A549 (cell line): ENCODE results near the gene NECTIN1. TPM values are rescaled to one million over a fixed set of nuclear protein-coding genes. Genes with fewer than 3 reads are reported as not detected.
A peak's percentile ranks its signal among the peaks of the same experiment; 100 is the strongest.

Source experiments
- ATAC-seq, 2 experiments: fragments of 200-7000 bp in 1 of 2; fragments of >200 bp in 1 of 2; cut with Nextera tagmentation in 1 of 2; cut with Tn5 transposase in 1 of 2; 3 replicates each; pipeline versions ENCODE4 v1.8.0 to v1.9.1; 2018 to 2020; ENCODE audit warnings: mild to moderate bottlenecking in 1 of 2, moderate library complexity in 1 of 2
- CTCF ChIA-PET: fragments of 300-600 bp; sonication (Branson Sonifier 250); formaldehyde crosslinking; extraction: SDS; loops from one replicate; lab custom pipeline; 2021; ENCODE audit warnings: antibody characterized with exemption, inconsistent platforms; lab: Yijun Ruan, JAX
- POLR2A ChIA-PET: fragments of 350-600 bp; formaldehyde crosslinking; extraction: SDS; loops from one replicate; lab custom pipeline; 2021; ENCODE audit warnings: antibody characterized with exemption, inconsistent platforms; lab: Yijun Ruan, JAX
- DNase-seq, 2 experiments: peaks; one replicate each; pipeline versions ENCODE4 v3.0.0 to v3.0.0-alpha.2; 2011 to 2016; ENCODE audit warnings: low read depth in 1 of 2, low spot score in 1 of 2
- FAIRE-seq: peaks from 2 replicates; lab custom pipeline; 2011; peaks lifted over from hg19 to GRCh38; lab: Jason Lieb, UNC
- H3K27ac ChIP-seq, 2 experiments: fragments of >200 bp; sonication (Bioruptor Twin); formaldehyde crosslinking; 3 replicates each; pipeline ENCODE4 v1.5.1; 2016 to 2017
- H3K4me1 ChIP-seq: fragments of >200 bp; sonication (Bioruptor Twin); formaldehyde crosslinking; 3 replicates; pipeline ENCODE4 v1.6.1; 2016
- H3K4me2 ChIP-seq: fragments of >200 bp; sonication (Bioruptor Twin); formaldehyde crosslinking; 3 replicates; pipeline ENCODE4 v1.6.1; 2016
- H3K4me3 ChIP-seq: fragments of >200 bp; sonication (Bioruptor Twin); formaldehyde crosslinking; 3 replicates; pipeline ENCODE4 v1.5.1; 2016
- H3K9me3 ChIP-seq: fragments of >200 bp; sonication (Bioruptor Twin); formaldehyde crosslinking; 3 replicates; pipeline ENCODE4 v1.6.1; 2016
- BHLHE40 ChIP-seq: IDR thresholded peaks from 2 replicates; pipeline ENCODE4 v1.6.1; 2012; ENCODE audit warnings: low read depth, low read length, inconsistent platforms
- CEBPB ChIP-seq, 2 experiments: fragments of >200 bp in 1 of 2; sonication (Bioruptor Twin) in 1 of 2; formaldehyde crosslinking in 1 of 2; IDR thresholded peaks; 2 replicates each; pipeline ENCODE4 v1.6.1; 2012 to 2016
- EP300 ChIP-seq, 2 experiments: fragments of >200 bp; sonication (Bioruptor Twin); formaldehyde crosslinking; IDR thresholded peaks; 2 replicates in 1 of 2; 3 replicates in 1 of 2; pipeline ENCODE4 v1.6.1; 2016 to 2017
- ESRRA ChIP-seq: fragments of 150-350 bp; IDR thresholded peaks from 2 replicates; pipeline ENCODE4 v1.6.1; 2014; ENCODE audit warnings: mild to moderate bottlenecking, low read length, borderline replicate concordance
- FOSB ChIP-seq: fragments of 250-450 bp; sonication (Bioruptor Pico); IDR thresholded peaks from 2 replicates; pipeline ENCODE4 v1.5.0; 2020; ENCODE audit warnings: mild to moderate bottlenecking, moderate library complexity
- FOXS1 ChIP-seq: fragments of 250-450 bp; sonication (Bioruptor Pico); IDR thresholded peaks from 2 replicates; pipeline ENCODE4 v1.5.0; 2020; ENCODE audit warnings: mild to moderate bottlenecking, moderate library complexity
- HEYL ChIP-seq: fragments of 250-450 bp; sonication (Bioruptor Pico); IDR thresholded peaks from 2 replicates; pipeline ENCODE4 v1.8.0; 2021; ENCODE audit warnings: mild to moderate bottlenecking, moderate library complexity
- HOXB5 ChIP-seq: fragments of 250-450 bp; sonication (Bioruptor Pico); IDR thresholded peaks from 2 replicates; pipeline ENCODE4 v1.5.0; 2020; ENCODE audit warnings: mild to moderate bottlenecking, moderate library complexity
- MAFK ChIP-seq: fragments of 450-650 bp; IDR thresholded peaks from 2 replicates; pipeline ENCODE4 v1.6.1; 2014; ENCODE audit not compliant: partially characterized antibody
- MYC ChIP-seq: IDR thresholded peaks from 2 replicates; pipeline ENCODE4 v1.6.1; 2012; ENCODE audit warnings: mild to moderate bottlenecking, inconsistent platforms, low read length, improper control_type of control experiment, borderline replicate concordance
- RAD21 ChIP-seq, 2 experiments: fragments of >200 bp in 1 of 2; sonication (Bioruptor Twin) in 1 of 2; formaldehyde crosslinking in 1 of 2; IDR thresholded peaks in 1 of 2; conservative IDR thresholded peaks in 1 of 2; 2 replicates in 1 of 2; 3 replicates in 1 of 2; pipeline ENCODE4 v1.6.1; 2012 to 2018; ENCODE audit warnings: inconsistent platforms in 1 of 2
- SMC3 ChIP-seq: fragments of >200 bp; sonication (Bioruptor Twin); formaldehyde crosslinking; IDR thresholded peaks from 3 replicates; pipeline ENCODE4 v1.6.1; 2018; ENCODE audit warnings: inconsistent platforms
- ZC3H11A ChIP-seq: fragments of 450-650 bp; IDR thresholded peaks from 2 replicates; pipeline ENCODE4 v1.6.1; 2014; ENCODE audit warnings: antibody characterized with exemption, mild to moderate bottlenecking
- WGBS: methylation state at CpG from one replicate; pipeline ENCODE4 v1.1.6; 2017; ENCODE audit errors: missing lambda C conversion rate; 5-methylcytosine and 5-hydroxymethylcytosine counted together
- polyA plus RNA-seq, 4 experiments: library from polyadenylated mRNA; depleted of rRNA in 3 of 4; stranded (reverse); fragments of >200 nt; fragmentation: RNase III in 1 of 4; extraction: RNeasy Plus Mini Kit Qiagen cat#74134 plus additional on column Dnase treatment in 1 of 4; gene quantifications; 2 replicates in 3 of 4; 3 replicates in 1 of 4; pipeline ENCODE4 v1.2.3, GENCODE V29; 2011 to 2017
- TF ChIP-seq, protein P1 (sequence below): fragments of >200 bp; sonication (Bioruptor Twin); formaldehyde crosslinking; IDR thresholded peaks from 3 replicates; pipeline ENCODE4 v1.5.1; 2016
- TF ChIP-seq, protein P2 (sequence below): fragments of >200 bp; sonication (Bioruptor Twin); formaldehyde crosslinking; IDR thresholded peaks from 2 replicates; pipeline ENCODE4 v1.6.1; 2016
- TF ChIP-seq, protein P3 (sequence below): fragments of 450-650 bp; IDR thresholded peaks from 2 replicates; pipeline ENCODE4 v1.6.1; 2014; ENCODE audit warnings: antibody characterized with exemption
- TF ChIP-seq, protein P4 (sequence below): IDR thresholded peaks from 2 replicates; pipeline ENCODE4 v1.6.1; 2012
- TF ChIP-seq, protein P5 (sequence below): IDR thresholded peaks from 2 replicates; pipeline ENCODE4 v1.6.1; 2012; ENCODE audit warnings: low read depth, borderline replicate concordance
- TF ChIP-seq, protein P6 (sequence below): fragments of 150-350 bp; IDR thresholded peaks from 2 replicates; pipeline ENCODE4 v1.6.1; 2014; ENCODE audit warnings: low read depth, mild to moderate bottlenecking, low read length
- TF ChIP-seq, protein P7 (sequence below): fragments of 250-450 bp; sonication (Bioruptor Pico); IDR thresholded peaks from 2 replicates; pipeline ENCODE4 v1.5.0; 2021; ENCODE audit warnings: mild to moderate bottlenecking, moderate library complexity, borderline replicate concordance

Gene NECTIN1
- polyA plus RNA-seq, 2 of the 4 experiments (the other 2 are of a cell fraction), result 2.2 to 5.5 TPM

DNA sequence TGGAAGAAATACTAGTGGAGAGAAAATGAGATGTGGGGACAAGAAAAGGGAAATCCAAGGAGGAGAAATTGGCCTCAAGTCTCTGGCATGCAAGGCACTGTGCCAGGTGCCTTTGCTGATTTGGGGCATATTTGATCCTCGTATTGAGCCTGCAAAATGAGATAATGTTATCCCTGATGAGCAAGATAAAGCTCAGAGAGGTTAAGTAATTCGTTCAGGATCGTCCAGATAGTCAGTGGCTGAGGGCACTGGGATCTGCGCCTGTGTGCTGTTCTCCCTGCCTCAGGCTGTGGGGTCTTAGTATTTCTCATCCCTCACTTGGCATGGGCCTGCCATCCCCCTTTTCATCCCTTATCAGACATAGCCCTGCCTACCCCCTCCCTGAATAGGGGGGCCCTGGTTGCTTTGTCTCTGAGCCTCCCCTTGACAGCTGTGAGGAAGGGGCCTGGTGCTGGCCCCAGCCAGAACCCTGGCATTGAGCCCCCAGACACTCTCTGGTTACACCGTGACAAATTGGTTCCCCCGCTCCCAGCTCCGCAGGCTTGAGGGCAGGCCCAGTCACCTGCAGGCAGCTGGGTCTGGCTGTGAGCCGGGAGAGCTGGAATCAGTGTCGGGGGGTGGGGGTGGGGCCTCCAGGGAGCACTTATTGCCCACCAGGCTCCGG, 85.7 kb downstream of the NECTIN1 start:
- WGBS, result 59% methylated on average over 4 of the region's 10 CpGs

DNA sequence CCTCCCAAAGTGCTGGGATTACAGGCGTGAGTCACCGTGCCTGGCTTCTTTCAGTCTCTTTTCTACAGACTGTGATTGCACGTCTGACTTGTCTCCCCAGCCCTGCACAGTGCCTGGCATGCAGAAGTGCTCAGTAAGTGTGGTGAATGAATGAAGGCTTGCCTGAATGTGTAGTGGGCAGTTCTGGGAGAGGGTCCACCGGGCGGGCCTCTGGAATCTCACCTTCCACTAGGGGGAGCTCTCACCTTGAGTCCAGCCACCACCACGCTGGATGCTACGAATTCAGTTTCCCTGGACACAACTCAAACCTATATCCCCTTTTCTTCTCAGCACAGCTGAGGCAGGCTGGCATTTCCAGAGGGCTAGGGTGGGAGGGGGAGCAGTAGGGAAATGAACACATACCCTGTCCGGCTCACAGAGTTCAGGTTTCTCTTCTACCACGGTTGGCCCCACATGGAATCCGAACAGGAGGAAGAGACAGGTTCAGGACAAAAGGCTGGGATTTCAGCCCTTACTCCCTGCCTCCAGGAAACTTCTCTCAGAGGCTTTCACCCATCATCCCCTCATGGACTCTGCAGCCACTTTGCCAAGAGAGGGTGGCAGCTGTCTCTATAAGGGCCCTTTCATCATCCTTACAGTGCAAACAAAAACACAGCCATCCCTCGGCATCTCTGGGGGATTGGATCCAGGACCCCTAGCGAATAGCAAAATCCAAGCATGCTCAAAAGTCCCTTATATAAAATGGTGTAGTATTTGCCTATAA, 86.8 kb downstream of the NECTIN1 start:
- ChIA-PET CTCF (interaction anchor here (0.6 to 1.9 kb wide), 14 partner anchors 10 to 1297 kb away, joined by 3 to 10 read pairs (median 3); no protein-coding TSS in a partner anchor), POLR2A (no interaction called here)
- H3K4me1 ChIP-seq, result no peaks in the 10 kb centered on the region
- no peaks in the 10 kb centered on the region for H3K9me3 ChIP-seq
- DNase-seq, result peak; percentile 30 to 38
- no peak for FAIRE-seq
- 54% methylated on average over 9 of the region's 12 CpGs for WGBS
- no peak overlapping the region for H3K4me3 ChIP-seq
- TF ChIP-seq HEYL (CRISPR knock-in tag) (no peak), RAD21 (conservative IDR thresholded peaks at IDR 0.05 in 1 of 2, IDR thresholded peaks at IDR 0.05 in 1 of 2) (peak; percentile 35 to 36; a peak in 3 of 5 replicates), SMC3 (0 out of 3 replicates have a peak, but pooled peaks have one; percentile 8), ZC3H11A (no peak)
- TF ChIP-seq, protein P1, sequence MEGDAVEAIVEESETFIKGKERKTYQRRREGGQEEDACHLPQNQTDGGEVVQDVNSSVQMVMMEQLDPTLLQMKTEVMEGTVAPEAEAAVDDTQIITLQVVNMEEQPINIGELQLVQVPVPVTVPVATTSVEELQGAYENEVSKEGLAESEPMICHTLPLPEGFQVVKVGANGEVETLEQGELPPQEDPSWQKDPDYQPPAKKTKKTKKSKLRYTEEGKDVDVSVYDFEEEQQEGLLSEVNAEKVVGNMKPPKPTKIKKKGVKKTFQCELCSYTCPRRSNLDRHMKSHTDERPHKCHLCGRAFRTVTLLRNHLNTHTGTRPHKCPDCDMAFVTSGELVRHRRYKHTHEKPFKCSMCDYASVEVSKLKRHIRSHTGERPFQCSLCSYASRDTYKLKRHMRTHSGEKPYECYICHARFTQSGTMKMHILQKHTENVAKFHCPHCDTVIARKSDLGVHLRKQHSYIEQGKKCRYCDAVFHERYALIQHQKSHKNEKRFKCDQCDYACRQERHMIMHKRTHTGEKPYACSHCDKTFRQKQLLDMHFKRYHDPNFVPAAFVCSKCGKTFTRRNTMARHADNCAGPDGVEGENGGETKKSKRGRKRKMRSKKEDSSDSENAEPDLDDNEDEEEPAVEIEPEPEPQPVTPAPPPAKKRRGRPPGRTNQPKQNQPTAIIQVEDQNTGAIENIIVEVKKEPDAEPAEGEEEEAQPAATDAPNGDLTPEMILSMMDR, result peak; percentile 47
- no peak overlapping the region for H3K27ac ChIP-seq
- peak; percentile 57 to 85; a peak in 4 of 6 replicates for ATAC-seq
- H3K4me2 ChIP-seq, result no peak overlapping the region

More for the DNA sequence above, 85.7 kb downstream of the NECTIN1 start:
- no peak overlapping the region for H3K4me2 ChIP-seq
- POLR2A ChIA-PET, result no interaction called here
- DNase-seq (no peak), ATAC-seq (no peak), FAIRE-seq (no peak)
- H3K4me1 ChIP-seq, result no peaks in the 10 kb centered on the region
- H3K9me3 ChIP-seq, result peaks cover 2% of the 10 kb centered on the region; the same call in 1 of the 3 replicates
- TF ChIP-seq, protein P1, result no peak
- TF ChIP-seq, protein P2, sequence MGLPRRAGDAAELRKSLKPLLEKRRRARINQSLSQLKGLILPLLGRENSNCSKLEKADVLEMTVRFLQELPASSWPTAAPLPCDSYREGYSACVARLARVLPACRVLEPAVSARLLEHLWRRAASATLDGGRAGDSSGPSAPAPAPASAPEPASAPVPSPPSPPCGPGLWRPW, result no peak
- TF ChIP-seq, protein P3, sequence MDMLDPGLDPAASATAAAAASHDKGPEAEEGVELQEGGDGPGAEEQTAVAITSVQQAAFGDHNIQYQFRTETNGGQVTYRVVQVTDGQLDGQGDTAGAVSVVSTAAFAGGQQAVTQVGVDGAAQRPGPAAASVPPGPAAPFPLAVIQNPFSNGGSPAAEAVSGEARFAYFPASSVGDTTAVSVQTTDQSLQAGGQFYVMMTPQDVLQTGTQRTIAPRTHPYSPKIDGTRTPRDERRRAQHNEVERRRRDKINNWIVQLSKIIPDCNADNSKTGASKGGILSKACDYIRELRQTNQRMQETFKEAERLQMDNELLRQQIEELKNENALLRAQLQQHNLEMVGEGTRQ, result no peak
- CTCF ChIA-PET, result interaction anchor here (1.1 to 2.2 kb wide), 2 partner anchors 11 to 19 kb away, joined by 4 to 10 read pairs; no protein-coding TSS in a partner anchor
- no peak overlapping the region for H3K27ac ChIP-seq
- H3K4me3 ChIP-seq, result no peak overlapping the region

DNA sequence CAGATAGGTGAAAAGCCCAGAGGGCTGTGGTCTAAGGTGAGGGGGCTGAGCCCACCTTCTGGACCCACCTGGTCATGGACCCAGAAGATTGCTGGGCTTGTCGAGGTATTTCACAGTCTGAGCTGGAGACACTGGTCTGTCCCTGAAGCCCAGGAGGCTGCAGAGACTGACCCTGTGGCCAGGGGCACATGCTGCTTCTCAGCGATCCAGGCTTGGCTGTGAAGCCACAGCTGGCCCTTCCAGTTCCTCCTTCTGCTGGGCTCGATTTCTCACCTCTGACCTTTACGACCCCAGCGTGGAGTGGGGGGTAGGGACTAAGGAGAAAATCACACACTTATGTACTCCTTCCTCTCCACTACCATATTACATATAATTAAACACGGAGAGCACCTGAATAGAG, 88.5 kb downstream of the NECTIN1 start:
- Histone ChIP-seq H3K9me3 (no peaks in the 10 kb centered on the region), H3K4me3 (no peak overlapping the region), H3K4me2 (no peak overlapping the region), H3K4me1 (no peaks in the 10 kb centered on the region), H3K27ac (no peak overlapping the region)
- 35% methylated on average over 6 of the region's 6 CpGs for WGBS
- ChIA-PET POLR2A (no interaction called here), CTCF (interaction anchor here (0.6 to 1.9 kb wide), 4 partner anchors 17 to 457 kb away, joined by 3 to 6 read pairs (median 4); no protein-coding TSS in a partner anchor)
- no peak for ATAC-seq
- no peak for DNase-seq
- FAIRE-seq, result no peak
- TF ChIP-seq ESRRA (no peak), FOXS1 (no peak), MAFK (no peak), FOSB (CRISPR knock-in tag) (no peak), BHLHE40 (no peak), MYC (no peak), CEBPB (IDR thresholded peaks at IDR 0.05) (no peak), EP300 (IDR thresholded peaks at IDR 0.05) (no peak), HOXB5 (CRISPR knock-in tag) (no peak)
- TF ChIP-seq, protein P4, sequence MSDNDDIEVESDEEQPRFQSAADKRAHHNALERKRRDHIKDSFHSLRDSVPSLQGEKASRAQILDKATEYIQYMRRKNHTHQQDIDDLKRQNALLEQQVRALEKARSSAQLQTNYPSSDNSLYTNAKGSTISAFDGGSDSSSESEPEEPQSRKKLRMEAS, result no peak
- TF ChIP-seq, protein P5, sequence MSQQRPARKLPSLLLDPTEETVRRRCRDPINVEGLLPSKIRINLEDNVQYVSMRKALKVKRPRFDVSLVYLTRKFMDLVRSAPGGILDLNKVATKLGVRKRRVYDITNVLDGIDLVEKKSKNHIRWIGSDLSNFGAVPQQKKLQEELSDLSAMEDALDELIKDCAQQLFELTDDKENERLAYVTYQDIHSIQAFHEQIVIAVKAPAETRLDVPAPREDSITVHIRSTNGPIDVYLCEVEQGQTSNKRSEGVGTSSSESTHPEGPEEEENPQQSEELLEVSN, result no peak
- TF ChIP-seq, protein P6, sequence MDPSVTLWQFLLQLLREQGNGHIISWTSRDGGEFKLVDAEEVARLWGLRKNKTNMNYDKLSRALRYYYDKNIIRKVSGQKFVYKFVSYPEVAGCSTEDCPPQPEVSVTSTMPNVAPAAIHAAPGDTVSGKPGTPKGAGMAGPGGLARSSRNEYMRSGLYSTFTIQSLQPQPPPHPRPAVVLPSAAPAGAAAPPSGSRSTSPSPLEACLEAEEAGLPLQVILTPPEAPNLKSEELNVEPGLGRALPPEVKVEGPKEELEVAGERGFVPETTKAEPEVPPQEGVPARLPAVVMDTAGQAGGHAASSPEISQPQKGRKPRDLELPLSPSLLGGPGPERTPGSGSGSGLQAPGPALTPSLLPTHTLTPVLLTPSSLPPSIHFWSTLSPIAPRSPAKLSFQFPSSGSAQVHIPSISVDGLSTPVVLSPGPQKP, result no peak
- TF ChIP-seq, protein P7, sequence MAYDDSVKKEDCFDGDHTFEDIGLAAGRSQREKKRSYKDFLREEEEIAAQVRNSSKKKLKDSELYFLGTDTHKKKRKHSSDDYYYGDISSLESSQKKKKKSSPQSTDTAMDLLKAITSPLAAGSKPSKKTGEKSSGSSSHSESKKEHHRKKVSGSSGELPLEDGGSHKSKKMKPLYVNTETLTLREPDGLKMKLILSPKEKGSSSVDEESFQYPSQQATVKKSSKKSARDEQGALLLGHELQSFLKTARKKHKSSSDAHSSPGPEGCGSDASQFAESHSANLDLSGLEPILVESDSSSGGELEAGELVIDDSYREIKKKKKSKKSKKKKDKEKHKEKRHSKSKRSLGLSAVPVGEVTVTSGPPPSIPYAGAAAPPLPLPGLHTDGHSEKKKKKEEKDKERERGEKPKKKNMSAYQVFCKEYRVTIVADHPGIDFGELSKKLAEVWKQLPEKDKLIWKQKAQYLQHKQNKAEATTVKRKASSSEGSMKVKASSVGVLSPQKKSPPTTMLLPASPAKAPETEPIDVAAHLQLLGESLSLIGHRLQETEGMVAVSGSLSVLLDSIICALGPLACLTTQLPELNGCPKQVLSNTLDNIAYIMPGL, result no peak
